GM23338 (cell line): Measurements from ENCODE around the gene FGFRL1. TPM values are rescaled to one million over a fixed set of nuclear protein-coding genes. Genes with fewer than 3 reads are reported as not detected.

Experiments
- ATAC-seq: fragments of 200-7000 bp; cut with Tn5 transposase; 3 replicates; pipeline ENCODE4 v1.9.1; 2020
- DNase-seq: peaks from one replicate; pipeline ENCODE4 v3.0.0-alpha.2; 2015; ENCODE audit warnings: low spot score
- H2AFZ ChIP-seq: fragments of 200-600 bp; sonication (generic); 2 replicates; pipeline ENCODE4 v1.8.0; 2016; ENCODE audit warnings: antibody characterized with exemption, mild to moderate bottlenecking, moderate library complexity
- H3F3A ChIP-seq: fragments of 200-600 bp; sonication (generic); replicated peaks from 2 replicates; pipeline ENCODE4 v1.8.0; 2017; ENCODE audit warnings: antibody characterized with exemption, mixed run types, low read depth
- H3K27ac ChIP-seq: fragments of 200-600 bp; sonication (generic); 2 replicates; pipeline ENCODE4 v1.6.1; 2016; ENCODE audit warnings: low read depth
- H3K27me3 ChIP-seq: fragments of 200-600 bp; sonication (generic); 2 replicates; pipeline ENCODE4 v1.8.0; 2016; ENCODE audit warnings: mild to moderate bottlenecking, mixed run types, moderate library complexity; ENCODE audit not compliant: insufficient read depth
- H3K36me3 ChIP-seq: fragments of 200-600 bp; sonication (generic); 2 replicates; pipeline ENCODE4 v1.8.0; 2016; ENCODE audit warnings: mild to moderate bottlenecking; ENCODE audit not compliant: insufficient read depth
- H3K4me1 ChIP-seq: fragments of 200-600 bp; sonication (generic); 2 replicates; pipeline ENCODE4 v1.8.0; 2016; ENCODE audit warnings: mild to moderate bottlenecking, moderate library complexity; ENCODE audit not compliant: insufficient read depth
- H3K4me2 ChIP-seq: fragments of 200-600 bp; sonication (generic); 2 replicates; pipeline ENCODE4 v1.7.1; 2017; ENCODE audit warnings: mixed run types
- H3K4me3 ChIP-seq: fragments of 200-600 bp; sonication (generic); 2 replicates; pipeline ENCODE4 v1.6.1; 2016; ENCODE audit warnings: mixed run types
- H3K79me2 ChIP-seq: fragments of 200-600 bp; sonication (generic); replicated peaks from 2 replicates; pipeline ENCODE4 v1.8.0; 2017; ENCODE audit warnings: mild to moderate bottlenecking; ENCODE audit not compliant: insufficient read depth
- H3K9me2 ChIP-seq: fragments of 200-600 bp; sonication (generic); 2 replicates; pipeline ENCODE4 v1.8.0; 2017; ENCODE audit not compliant: insufficient read depth
- H4K20me1 ChIP-seq: fragments of 200-600 bp; sonication (generic); replicated peaks from 2 replicates; pipeline ENCODE4 v1.8.0; 2017; ENCODE audit warnings: mild to moderate bottlenecking; ENCODE audit not compliant: insufficient read depth
- H3K27ac Mint-ChIP-seq: 2 replicates; pipeline ENCODE4 v1.8.0; 2020; ENCODE audit warnings: inconsistent platforms, mild to moderate bottlenecking, moderate library complexity, mixed read lengths
- H3K27me3 Mint-ChIP-seq: 3 replicates; pipeline ENCODE4 v1.8.0; 2022; ENCODE audit warnings: low read depth, mild to moderate bottlenecking, moderate library complexity, mixed read lengths, inconsistent platforms; ENCODE audit not compliant: insufficient read depth, poor library complexity
- H3K36me3 Mint-ChIP-seq: 3 replicates; pipeline ENCODE4 v1.8.0; 2021; ENCODE audit warnings: low read depth, mild to moderate bottlenecking, inconsistent platforms, moderate library complexity, mixed read lengths
- H3K4me1 Mint-ChIP-seq: 3 replicates; pipeline ENCODE4 v1.8.0; 2020; ENCODE audit warnings: mild to moderate bottlenecking, inconsistent platforms, mixed read lengths
- H3K4me3 Mint-ChIP-seq: 3 replicates; pipeline ENCODE4 v1.8.0; 2021; ENCODE audit warnings: moderate library complexity, mild to moderate bottlenecking, inconsistent platforms, mixed read lengths
- H3K9me3 Mint-ChIP-seq: 3 replicates; pipeline ENCODE4 v1.8.0; 2020; ENCODE audit warnings: moderate library complexity, mild to moderate bottlenecking, inconsistent platforms, mixed read lengths
- CREB1 ChIP-seq: fragments of 250-450 bp; sonication (Bioruptor Pico); IDR thresholded peaks from 2 replicates; pipeline ENCODE4 v1.5.0; 2020; ENCODE audit warnings: low read depth, mild to moderate bottlenecking, moderate library complexity
- CTCF ChIP-seq, 2 experiments: fragments of 200-600 bp in 1 of 2; sonication (generic) in 1 of 2; conservative IDR thresholded peaks; 2 replicates each; pipeline versions ENCODE4 v1.5.1 to v1.6.1; 2016 to 2017; ENCODE audit warnings: antibody characterized with exemption in 2 of 2, low read depth in 2 of 2, mild to moderate bottlenecking in 2 of 2, moderate library complexity in 1 of 2
- EZH2 ChIP-seq: fragments of 200-600 bp; sonication (generic); IDR thresholded peaks from one replicate; pipeline ENCODE4 v1.8.0; 2017; ENCODE audit warnings: antibody characterized with exemption, mild to moderate bottlenecking, low read depth; ENCODE audit not compliant: unreplicated experiment
- EZH2phosphoT487 ChIP-seq: fragments of 200-600 bp; sonication (generic); IDR thresholded peaks from one replicate; pipeline ENCODE4 v1.8.1; 2018; ENCODE audit warnings: antibody characterized with exemption; ENCODE audit not compliant: unreplicated experiment
- JUNB ChIP-seq: IDR thresholded peaks from one replicate; pipeline ENCODE4 v1.6.1; 2016; ENCODE audit warnings: antibody characterized with exemption; ENCODE audit not compliant: unreplicated experiment
- NANOG ChIP-seq: IDR thresholded peaks from 2 replicates; pipeline ENCODE4 v1.6.1; 2016; ENCODE audit warnings: antibody characterized with exemption, borderline replicate concordance
- POLR2AphosphoS5 ChIP-seq: IDR thresholded peaks from 2 replicates; pipeline ENCODE4 v1.6.1; 2016; ENCODE audit warnings: antibody characterized with exemption, low read depth
- STAT1 ChIP-seq: IDR thresholded peaks from one replicate; pipeline ENCODE4 v1.6.1; 2016; ENCODE audit warnings: antibody characterized with exemption; ENCODE audit not compliant: unreplicated experiment
- ZNF114 ChIP-seq: fragments of 250-450 bp; sonication (Bioruptor Pico); IDR thresholded peaks from 2 replicates; pipeline ENCODE4 v1.5.0; 2020; ENCODE audit warnings: mild to moderate bottlenecking, moderate library complexity
- ZNF331 ChIP-seq: fragments of 250-450 bp; sonication (Bioruptor Pico); IDR thresholded peaks from 2 replicates; pipeline ENCODE4 v1.5.0; 2020; ENCODE audit warnings: low read depth, mild to moderate bottlenecking, moderate library complexity
- polyA plus RNA-seq: library from polyadenylated mRNA; unstranded; fragments of >200 nt; fragmentation: Nextera tagmentation; extraction: Ambion mirVana; gene quantifications from 2 replicates; pipeline ENCODE4 v1.2.1, GENCODE V29; 2016
- total RNA-seq: library from RNA; depleted of rRNA; stranded (reverse); fragments of >200 nt; shearing (Covaris generic); gene quantifications from 2 replicates; pipeline ENCODE4 v1.2.3, GENCODE V29; 2014
- TF ChIP-seq, protein P1 (sequence below): IDR thresholded peaks from 2 replicates; pipeline ENCODE4 v1.6.1; 2016; ENCODE audit warnings: antibody characterized with exemption
- TF ChIP-seq, protein P2 (sequence below): fragments of 250-450 bp; sonication (Bioruptor Pico); IDR thresholded peaks from 2 replicates; pipeline ENCODE4 v1.5.0; 2020; ENCODE audit warnings: mild to moderate bottlenecking, moderate library complexity
- TF ChIP-seq, protein P3 (sequence below): IDR thresholded peaks from one replicate; pipeline ENCODE4 v1.6.1; 2018; ENCODE audit warnings: antibody characterized with exemption; ENCODE audit not compliant: unreplicated experiment

Gene FGFRL1
- total and polyA plus RNA-seq, 2 experiments from 2014 or later = 7.0 to 35.8 TPM

- H3K27me3 Mint-ChIP-seq = peaks cover 13% of the 10 kb centered on the region
- Histone ChIP-seq H3K9me2 (no peaks in the 10 kb centered on the region), H3K4me3 (no peak overlapping the region), H3K27ac (no peak overlapping the region), H2AFZ (no peak overlapping the region), H3F3A (no peaks in the 10 kb centered on the region), H4K20me1 (no peaks in the 10 kb centered on the region), H3K36me3 (no peaks in the 10 kb centered on the region), H3K4me2 (no peak overlapping the region), H3K4me1 (no peaks in the 10 kb centered on the region), H3K79me2 (no peaks in the 10 kb centered on the region), H3K27me3 (no peaks in the 10 kb centered on the region)
- TF ChIP-seq, protein P1, sequence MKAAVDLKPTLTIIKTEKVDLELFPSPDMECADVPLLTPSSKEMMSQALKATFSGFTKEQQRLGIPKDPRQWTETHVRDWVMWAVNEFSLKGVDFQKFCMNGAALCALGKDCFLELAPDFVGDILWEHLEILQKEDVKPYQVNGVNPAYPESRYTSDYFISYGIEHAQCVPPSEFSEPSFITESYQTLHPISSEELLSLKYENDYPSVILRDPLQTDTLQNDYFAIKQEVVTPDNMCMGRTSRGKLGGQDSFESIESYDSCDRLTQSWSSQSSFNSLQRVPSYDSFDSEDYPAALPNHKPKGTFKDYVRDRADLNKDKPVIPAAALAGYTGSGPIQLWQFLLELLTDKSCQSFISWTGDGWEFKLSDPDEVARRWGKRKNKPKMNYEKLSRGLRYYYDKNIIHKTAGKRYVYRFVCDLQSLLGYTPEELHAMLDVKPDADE = no peak
- TF ChIP-seq JUNB = no peak
- no peak for TF ChIP-seq STAT1
- TF ChIP-seq ZNF114 (CRISPR knock-in tag) = no peak
- no peak for TF ChIP-seq CREB1 (CRISPR knock-in tag)
- TF ChIP-seq, protein P2, sequence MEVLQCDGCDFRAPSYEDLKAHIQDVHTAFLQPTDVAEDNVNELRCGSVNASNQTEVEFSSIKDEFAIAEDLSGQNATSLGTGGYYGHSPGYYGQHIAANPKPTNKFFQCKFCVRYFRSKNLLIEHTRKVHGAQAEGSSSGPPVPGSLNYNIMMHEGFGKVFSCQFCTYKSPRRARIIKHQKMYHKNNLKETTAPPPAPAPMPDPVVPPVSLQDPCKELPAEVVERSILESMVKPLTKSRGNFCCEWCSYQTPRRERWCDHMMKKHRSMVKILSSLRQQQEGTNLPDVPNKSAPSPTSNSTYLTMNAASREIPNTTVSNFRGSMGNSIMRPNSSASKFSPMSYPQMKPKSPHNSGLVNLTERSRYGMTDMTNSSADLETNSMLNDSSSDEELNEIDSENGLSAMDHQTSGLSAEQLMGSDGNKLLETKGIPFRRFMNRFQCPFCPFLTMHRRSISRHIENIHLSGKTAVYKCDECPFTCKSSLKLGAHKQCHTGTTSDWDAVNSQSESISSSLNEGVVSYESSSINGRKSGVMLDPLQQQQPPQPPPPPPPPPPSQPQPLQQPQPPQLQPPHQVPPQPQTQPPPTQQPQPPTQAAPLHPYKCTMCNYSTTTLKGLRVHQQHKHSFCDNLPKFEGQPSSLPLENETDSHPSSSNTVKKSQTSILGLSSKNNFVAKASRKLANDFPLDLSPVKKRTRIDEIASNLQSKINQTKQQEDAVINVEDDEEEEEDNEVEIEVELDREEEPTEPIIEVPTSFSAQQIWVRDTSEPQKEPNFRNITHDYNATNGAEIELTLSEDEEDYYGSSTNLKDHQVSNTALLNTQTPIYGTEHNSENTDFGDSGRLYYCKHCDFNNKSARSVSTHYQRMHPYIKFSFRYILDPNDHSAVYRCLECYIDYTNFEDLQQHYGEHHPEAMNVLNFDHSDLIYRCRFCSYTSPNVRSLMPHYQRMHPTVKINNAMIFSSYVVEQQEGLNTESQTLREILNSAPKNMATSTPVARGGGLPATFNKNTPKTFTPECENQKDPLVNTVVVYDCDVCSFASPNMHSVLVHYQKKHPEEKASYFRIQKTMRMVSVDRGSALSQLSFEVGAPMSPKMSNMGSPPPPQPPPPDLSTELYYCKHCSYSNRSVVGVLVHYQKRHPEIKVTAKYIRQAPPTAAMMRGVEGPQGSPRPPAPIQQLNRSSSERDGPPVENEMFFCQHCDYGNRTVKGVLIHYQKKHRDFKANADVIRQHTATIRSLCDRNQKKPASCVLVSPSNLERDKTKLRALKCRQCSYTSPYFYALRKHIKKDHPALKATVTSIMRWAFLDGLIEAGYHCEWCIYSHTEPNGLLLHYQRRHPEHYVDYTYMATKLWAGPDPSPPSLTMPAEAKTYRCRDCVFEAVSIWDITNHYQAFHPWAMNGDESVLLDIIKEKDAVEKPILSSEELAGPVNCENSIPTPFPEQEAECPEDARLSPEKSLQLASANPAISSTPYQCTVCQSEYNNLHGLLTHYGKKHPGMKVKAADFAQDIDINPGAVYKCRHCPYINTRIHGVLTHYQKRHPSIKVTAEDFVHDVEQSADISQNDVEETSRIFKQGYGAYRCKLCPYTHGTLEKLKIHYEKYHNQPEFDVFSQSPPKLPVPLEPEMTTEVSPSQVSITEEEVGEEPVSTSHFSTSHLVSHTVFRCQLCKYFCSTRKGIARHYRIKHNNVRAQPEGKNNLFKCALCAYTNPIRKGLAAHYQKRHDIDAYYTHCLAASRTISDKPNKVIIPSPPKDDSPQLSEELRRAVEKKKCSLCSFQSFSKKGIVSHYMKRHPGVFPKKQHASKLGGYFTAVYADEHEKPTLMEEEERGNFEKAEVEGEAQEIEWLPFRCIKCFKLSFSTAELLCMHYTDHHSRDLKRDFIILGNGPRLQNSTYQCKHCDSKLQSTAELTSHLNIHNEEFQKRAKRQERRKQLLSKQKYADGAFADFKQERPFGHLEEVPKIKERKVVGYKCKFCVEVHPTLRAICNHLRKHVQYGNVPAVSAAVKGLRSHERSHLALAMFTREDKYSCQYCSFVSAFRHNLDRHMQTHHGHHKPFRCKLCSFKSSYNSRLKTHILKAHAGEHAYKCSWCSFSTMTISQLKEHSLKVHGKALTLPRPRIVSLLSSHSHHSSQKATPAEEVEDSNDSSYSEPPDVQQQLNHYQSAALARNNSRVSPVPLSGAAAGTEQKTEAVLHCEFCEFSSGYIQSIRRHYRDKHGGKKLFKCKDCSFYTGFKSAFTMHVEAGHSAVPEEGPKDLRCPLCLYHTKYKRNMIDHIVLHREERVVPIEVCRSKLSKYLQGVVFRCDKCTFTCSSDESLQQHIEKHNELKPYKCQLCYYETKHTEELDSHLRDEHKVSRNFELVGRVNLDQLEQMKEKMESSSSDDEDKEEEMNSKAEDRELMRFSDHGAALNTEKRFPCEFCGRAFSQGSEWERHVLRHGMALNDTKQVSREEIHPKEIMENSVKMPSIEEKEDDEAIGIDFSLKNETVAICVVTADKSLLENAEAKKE (CRISPR knock-in tag) = no peak
- TF ChIP-seq ZNF331 = no peak
- TF ChIP-seq, protein P3, sequence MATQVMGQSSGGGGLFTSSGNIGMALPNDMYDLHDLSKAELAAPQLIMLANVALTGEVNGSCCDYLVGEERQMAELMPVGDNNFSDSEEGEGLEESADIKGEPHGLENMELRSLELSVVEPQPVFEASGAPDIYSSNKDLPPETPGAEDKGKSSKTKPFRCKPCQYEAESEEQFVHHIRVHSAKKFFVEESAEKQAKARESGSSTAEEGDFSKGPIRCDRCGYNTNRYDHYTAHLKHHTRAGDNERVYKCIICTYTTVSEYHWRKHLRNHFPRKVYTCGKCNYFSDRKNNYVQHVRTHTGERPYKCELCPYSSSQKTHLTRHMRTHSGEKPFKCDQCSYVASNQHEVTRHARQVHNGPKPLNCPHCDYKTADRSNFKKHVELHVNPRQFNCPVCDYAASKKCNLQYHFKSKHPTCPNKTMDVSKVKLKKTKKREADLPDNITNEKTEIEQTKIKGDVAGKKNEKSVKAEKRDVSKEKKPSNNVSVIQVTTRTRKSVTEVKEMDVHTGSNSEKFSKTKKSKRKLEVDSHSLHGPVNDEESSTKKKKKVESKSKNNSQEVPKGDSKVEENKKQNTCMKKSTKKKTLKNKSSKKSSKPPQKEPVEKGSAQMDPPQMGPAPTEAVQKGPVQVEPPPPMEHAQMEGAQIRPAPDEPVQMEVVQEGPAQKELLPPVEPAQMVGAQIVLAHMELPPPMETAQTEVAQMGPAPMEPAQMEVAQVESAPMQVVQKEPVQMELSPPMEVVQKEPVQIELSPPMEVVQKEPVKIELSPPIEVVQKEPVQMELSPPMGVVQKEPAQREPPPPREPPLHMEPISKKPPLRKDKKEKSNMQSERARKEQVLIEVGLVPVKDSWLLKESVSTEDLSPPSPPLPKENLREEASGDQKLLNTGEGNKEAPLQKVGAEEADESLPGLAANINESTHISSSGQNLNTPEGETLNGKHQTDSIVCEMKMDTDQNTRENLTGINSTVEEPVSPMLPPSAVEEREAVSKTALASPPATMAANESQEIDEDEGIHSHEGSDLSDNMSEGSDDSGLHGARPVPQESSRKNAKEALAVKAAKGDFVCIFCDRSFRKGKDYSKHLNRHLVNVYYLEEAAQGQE = no peak
- no peak for TF ChIP-seq NANOG
- TF ChIP-seq EZH2 = no peak
- TF ChIP-seq CTCF (conservative IDR thresholded peaks at IDR 0.05; ENCODE audit: low read depth in 2 of 2) = no peak
- TF ChIP-seq POLR2AphosphoS5 = no peak
- TF ChIP-seq EZH2phosphoT487 = no peak
- no peaks in the 10 kb centered on the region for H3K9me3 Mint-ChIP-seq
- DNase-seq = no peak
- H3K4me1 Mint-ChIP-seq = peaks cover 5% of the 10 kb centered on the region
- no peak overlapping the region for H3K27ac Mint-ChIP-seq
- ATAC-seq = no peak
- no peak overlapping the region for H3K4me3 Mint-ChIP-seq
- H3K36me3 Mint-ChIP-seq = no peaks in the 10 kb centered on the region
Observed at GRCh38 chr4:1060621-1061020, 49.2 kb downstream of the FGFRL1 start.
